Activated B cell treated with CpG ODN at 0.5 μM for 24 hours (primary cell): Measurements from ENCODE around the gene MAN2A1. TPM values are rescaled to one million over a fixed set of nuclear protein-coding genes. Genes with fewer than 3 reads are reported as not detected.

ENCODE experiments used
- ATAC-seq: fragments of 200-7000 bp; cut with Tn5 transposase; one replicate; pipeline ENCODE4 v1.10.0; 2021; ENCODE audit warnings: low read depth, mild to moderate bottlenecking, moderate library complexity
- CTCF ChIA-PET: fragments of 350-600 bp; sonication (Branson Sonifier 250); formaldehyde crosslinking; loops from one replicate; lab custom pipeline; 2021; ENCODE audit warnings: antibody characterized with exemption; lab: Charles Lee
- POLR2A ChIA-PET: fragments of 350-600 bp; sonication (Branson Sonifier 250); formaldehyde crosslinking; loops from one replicate; lab custom pipeline; 2021; ENCODE audit warnings: antibody characterized with exemption; lab: Charles Lee
- DNase-seq: peaks from one replicate; pipeline ENCODE4 v3.0.0; 2022
- H3K27ac Mint-ChIP-seq: one replicate; pipeline ENCODE4 v1.8.0; 2020; ENCODE audit warnings: mixed read lengths
- H3K27me3 Mint-ChIP-seq: one replicate; pipeline ENCODE4 v1.8.0; 2021; ENCODE audit warnings: mixed read lengths
- H3K36me3 Mint-ChIP-seq: one replicate; pipeline ENCODE4 v1.8.0; 2021; ENCODE audit warnings: low read depth, mixed read lengths
- H3K4me1 Mint-ChIP-seq: one replicate; pipeline ENCODE4 v1.8.0; 2021; ENCODE audit warnings: mixed read lengths
- H3K4me3 Mint-ChIP-seq: one replicate; pipeline ENCODE4 v1.8.0; 2020; ENCODE audit warnings: mild to moderate bottlenecking, mixed read lengths
- H3K9me3 Mint-ChIP-seq: one replicate; pipeline ENCODE4 v1.8.0; 2020; ENCODE audit warnings: mixed read lengths
- CTCF ChIP-seq: fragments of 200-600 bp; IDR thresholded peaks from one replicate; pipeline ENCODE4 v1.8.0; 2022; ENCODE audit warnings: antibody characterized with exemption, mild to moderate bottlenecking
- intact Hi-C: fragments of 100-400 bp; cut with micrococcal nuclease; formaldehyde crosslinking; loops from one replicate; pipeline ENCODE4 v1.15.1; 2024
- total RNA-seq: library from RNA; stranded (reverse); gene quantifications from 2 replicates; pipeline ENCODE4 v1.2.3, GENCODE V29; 2022

Gene MAN2A1
- total RNA-seq, 1 donor from 2014 or later = 48.6 TPM

- POLR2A ChIA-PET = interaction anchor here (0.7 to 1.1 kb wide), 3 partner anchors 9 to 1392 kb away, joined by 3 to 4 read pairs (median 4); partner anchors contain the start of gene MAN2A1
- DNase-seq = no peak
- Mint-ChIP-seq H3K36me3 (peaks cover 11% of the 10 kb centered on the region), H3K4me3 (no peak overlapping the region), H3K4me1 (peaks cover 75% of the 10 kb centered on the region), H3K27ac (no peak overlapping the region), H3K9me3 (no peaks in the 10 kb centered on the region), H3K27me3 (no peaks in the 10 kb centered on the region)
- no peak for TF ChIP-seq CTCF
- CTCF ChIA-PET = interaction anchor here (0.9 kb wide), 1 partner anchor 11 kb away, joined by 4 read pairs; no protein-coding TSS in a partner anchor
- intact Hi-C loops = loop anchor here (1.0 kb wide), 1 partner anchor 10 kb away; no protein-coding TSS in a partner anchor
- ATAC-seq = no peak
Measured at GRCh38 chr5:109701792-109702191, 12.1 kb downstream of the MAN2A1 start.

GRCh38 chr5:109703166-109703565 is 13.4 kb downstream of the MAN2A1 start:
- intact Hi-C loops = no loop called here
- no peak for DNase-seq
- TF ChIP-seq CTCF = no peak
- Mint-ChIP-seq H3K4me3 (no peak overlapping the region), H3K27me3 (no peaks in the 10 kb centered on the region), H3K4me1 (peaks cover 70% of the 10 kb centered on the region), H3K27ac (no peak overlapping the region), H3K36me3 (peaks cover 11% of the 10 kb centered on the region), H3K9me3 (no peaks in the 10 kb centered on the region)
- CTCF ChIA-PET = interaction anchor here (1.3 kb wide), 1 partner anchor 15 kb away, joined by 3 read pairs; no protein-coding TSS in a partner anchor
- POLR2A ChIA-PET = no interaction called here
- ATAC-seq = no peak

GRCh38 chr5:109703829-109704228 is 14.1 kb downstream of the MAN2A1 start:
- H3K9me3 Mint-ChIP-seq = no peaks in the 10 kb centered on the region
- TF ChIP-seq CTCF = no peak
- H3K4me3 Mint-ChIP-seq = no peak overlapping the region
- ATAC-seq (no peak), DNase-seq (no peak)
- H3K4me1 Mint-ChIP-seq = peaks cover 69% of the 10 kb centered on the region
- CTCF ChIA-PET = interaction anchor here (1.3 kb wide), 1 partner anchor 15 kb away, joined by 3 read pairs; no protein-coding TSS in a partner anchor
- peaks cover 10% of the 10 kb centered on the region for H3K36me3 Mint-ChIP-seq
- no peak overlapping the region for H3K27ac Mint-ChIP-seq
- no peaks in the 10 kb centered on the region for H3K27me3 Mint-ChIP-seq
- intact Hi-C loops = no loop called here
- POLR2A ChIA-PET = interaction anchor here (0.8 kb wide), 1 partner anchor 8 kb away, joined by 3 read pairs; no protein-coding TSS in a partner anchor

GRCh38 chr5:109704282-109704952 is 14.7 kb downstream of the MAN2A1 start:
- CTCF ChIA-PET = interaction anchor here (1.3 kb wide), 1 partner anchor 16 kb away, joined by 3 read pairs; no protein-coding TSS in a partner anchor
- ATAC-seq = no peak
- Mint-ChIP-seq H3K27ac (no peak overlapping the region), H3K4me1 (peaks cover 68% of the 10 kb centered on the region), H3K27me3 (no peaks in the 10 kb centered on the region), H3K36me3 (peaks cover 8% of the 10 kb centered on the region), H3K9me3 (no peaks in the 10 kb centered on the region), H3K4me3 (no peak overlapping the region)
- POLR2A ChIA-PET = interaction anchor here (0.8 kb wide), 1 partner anchor 9 kb away, joined by 3 read pairs; no protein-coding TSS in a partner anchor
- no peak for TF ChIP-seq CTCF
- DNase-seq = no peak
- intact Hi-C loops = no loop called here

GRCh38 chr5:109705596-109705995 is 15.9 kb downstream of the MAN2A1 start:
- Mint-ChIP-seq H3K36me3 (peaks cover 2% of the 10 kb centered on the region), H3K27ac (no peak overlapping the region), H3K27me3 (no peaks in the 10 kb centered on the region), H3K9me3 (no peaks in the 10 kb centered on the region), H3K4me3 (no peak overlapping the region), H3K4me1 (peaks cover 56% of the 10 kb centered on the region)
- ChIA-PET CTCF (no interaction called here), POLR2A (no interaction called here)
- DNase-seq (no peak), ATAC-seq (no peak)
- TF ChIP-seq CTCF = no peak
- intact Hi-C loops = no loop called here
